Psoas muscle (tissue), 8 donors: ENCODE data around the gene HABP4. TPM values are rescaled to one million over a fixed set of nuclear protein-coding genes. Genes with fewer than 3 reads are reported as not detected.

Experiments
- ATAC-seq, 4 donors: fragments of 200-7000 bp; cut with Tn5 transposase; one replicate each; pipeline ENCODE4 v1.9.1; 2020; ENCODE audit warnings: moderate library complexity in 3 of 4, mild to moderate bottlenecking in 2 of 4
- DNase-seq, 2 donors: peaks; one replicate each; pipeline ENCODE4 v3.0.0-alpha.2; 2020
- H3K27ac ChIP-seq: fragments of 200-600 bp; one replicate; pipeline ENCODE4 v1.8.0; 2022
- H3K27me3 ChIP-seq, 3 donors: fragments of 200-600 bp in 1 of 3; one replicate each; pipeline versions ENCODE4 v1.6.1 to v1.8.0; 2013 to 2022; ENCODE audit warnings: low read length in 2 of 3, mild to moderate bottlenecking in 2 of 3, moderate library complexity in 1 of 3; ENCODE audit not compliant: insufficient read depth in 3 of 3
- H3K36me3 ChIP-seq, 2 donors: fragments of 200-600 bp in 1 of 2; one replicate each; pipeline versions ENCODE4 v1.6.1 to v1.8.0; 2013 to 2022; ENCODE audit warnings: low read depth in 1 of 2, mild to moderate bottlenecking in 1 of 2, moderate library complexity in 1 of 2; ENCODE audit not compliant: insufficient read depth in 1 of 2
- H3K4me1 ChIP-seq: fragments of 200-600 bp; one replicate; pipeline ENCODE4 v1.8.0; 2022
- H3K4me3 ChIP-seq: fragments of 200-600 bp; one replicate; pipeline ENCODE4 v1.8.0; 2022; ENCODE audit warnings: mild to moderate bottlenecking
- H3K9me3 ChIP-seq: fragments of 200-600 bp; one replicate; pipeline ENCODE4 v1.8.0; 2022
- WGBS, 3 donors: extraction: QIAGEN DNeasy Blood & Tissue Kit; methylation state at CpG; one replicate each; pipeline versions ENCODE4 v1.1.6 to v1.1.7; 2013; 5-methylcytosine and 5-hydroxymethylcytosine counted together
- intact Hi-C, 2 donors: fragments of 100-400 bp; cut with DNase I; formaldehyde crosslinking; loops; one replicate each; pipeline versions ENCODE4 v1.11.0 to v1.14.2; 2022
- long read RNA-seq, 2 donors: library from polyadenylated mRNA; unstranded; transcript quantifications; one replicate each; pipeline ENCODE4 v2.0.0, GENCODE V29; 2021
- polyA plus RNA-seq, 3 donors: library from polyadenylated mRNA; stranded (reverse); fragments of 200-250 nt; gene quantifications; one replicate each; pipeline ENCODE4 v1.2.3, GENCODE V29; 2013
- total RNA-seq, 4 donors: library from RNA; stranded (reverse); fragmentation: NEBNext Ultra II Directional in 2 of 4; extraction: Animal tissue kit (Norgen Biotek cat#: 25700) in 2 of 4; gene quantifications; one replicate each; pipeline versions ENCODE4 v1.2.1 to v1.2.4, GENCODE V29; 2021 to 2023
- TF ChIP-seq, protein P1 (sequence below): fragments of 200-600 bp; IDR thresholded peaks from one replicate; pipeline ENCODE4 v1.8.0; 2022; ENCODE audit warnings: antibody characterized with exemption
- donor health status: healthy with polysubstance abuse.
- donor health status: DM: no; HTN: no; CAD: no; lungs with moderate emphysema.
- donor health status: Bipolar disorder and iron deficiency.
- donor health status: healthy.
- donor health status: DM: yes; HTN: yes; CAD: no.
- donor health status: DM: no; HTN: no; CAD: no.
- donor health status: DM: no; HTN: no; CAD: no.
- donor health status: DM: yes; HTN: yes; CAD: no.

The HABP4 gene, protein sequence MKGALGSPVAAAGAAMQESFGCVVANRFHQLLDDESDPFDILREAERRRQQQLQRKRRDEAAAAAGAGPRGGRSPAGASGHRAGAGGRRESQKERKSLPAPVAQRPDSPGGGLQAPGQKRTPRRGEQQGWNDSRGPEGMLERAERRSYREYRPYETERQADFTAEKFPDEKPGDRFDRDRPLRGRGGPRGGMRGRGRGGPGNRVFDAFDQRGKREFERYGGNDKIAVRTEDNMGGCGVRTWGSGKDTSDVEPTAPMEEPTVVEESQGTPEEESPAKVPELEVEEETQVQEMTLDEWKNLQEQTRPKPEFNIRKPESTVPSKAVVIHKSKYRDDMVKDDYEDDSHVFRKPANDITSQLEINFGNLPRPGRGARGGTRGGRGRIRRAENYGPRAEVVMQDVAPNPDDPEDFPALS
- total RNA-seq (10 to 100 TPM in 2 of 4 donors, 1 to 10 TPM in 2; 6.4 to 14.4 (median 10.0) TPM), polyA plus RNA-seq (10 to 100 TPM in 1 of 3 donors, 1 to 10 TPM in 2; 8.7 to 13.6 (median 9.3) TPM)
- long read RNA-seq, donor 1, transcript HABP4-201 (8 exons, 2,615 nt) = major isoform, 23 of 28 reads
- long read RNA-seq, donor 1, partial matches to known transcripts = 0 of 28 reads
- long read RNA-seq, donor 1, other reads (novel, unspliced or antisense) = 5 of 28 reads
- long read RNA-seq, donor 2, transcript HABP4-201 (8 exons, 2,615 nt) = major isoform, 33 of 39 reads
- long read RNA-seq, donor 2, partial matches to known transcripts = 0 of 39 reads
- long read RNA-seq, donor 2, other reads (novel, unspliced or antisense) = 6 of 39 reads

DNA sequence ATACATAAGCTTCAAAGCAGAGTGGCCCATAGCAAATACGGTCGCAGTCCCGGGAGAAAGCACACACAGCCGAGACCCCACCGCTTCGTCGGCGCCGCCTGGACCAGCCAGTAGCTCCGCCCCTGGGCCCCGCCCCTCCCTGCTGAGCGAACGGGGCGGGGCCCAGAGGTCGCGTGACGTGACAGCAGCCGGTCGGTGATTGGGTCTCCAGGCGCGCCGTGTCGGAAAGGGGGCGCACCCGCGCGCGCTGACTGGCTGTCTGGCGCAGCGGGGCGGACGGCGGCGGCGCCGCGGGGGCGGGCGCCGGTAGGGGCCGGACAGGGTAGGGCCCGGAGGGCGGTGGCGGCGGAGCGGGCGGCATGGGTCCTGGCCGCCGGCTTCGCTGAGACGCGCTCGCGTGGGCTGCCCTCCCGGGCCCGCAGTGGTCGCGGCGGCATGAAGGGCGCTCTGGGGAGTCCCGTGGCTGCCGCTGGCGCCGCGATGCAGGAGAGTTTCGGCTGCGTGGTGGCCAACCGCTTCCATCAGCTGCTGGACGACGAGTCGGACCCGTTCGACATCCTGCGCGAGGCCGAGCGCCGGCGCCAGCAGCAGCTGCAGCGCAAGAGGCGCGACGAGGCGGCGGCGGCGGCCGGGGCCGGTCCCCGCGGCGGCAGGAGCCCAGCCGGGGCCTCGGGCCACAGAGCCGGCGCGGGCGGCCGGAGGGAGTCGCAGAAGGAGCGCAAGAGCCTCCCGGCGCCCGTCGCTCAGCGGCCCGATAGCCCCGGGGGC lies at the start of gene HABP4:
Gene HABP4 (plus strand): TSS at position 325 of the 768 bp plus-strand sequence. CDS start 111 bp downstream, at position 436.
- TF ChIP-seq, protein P1, sequence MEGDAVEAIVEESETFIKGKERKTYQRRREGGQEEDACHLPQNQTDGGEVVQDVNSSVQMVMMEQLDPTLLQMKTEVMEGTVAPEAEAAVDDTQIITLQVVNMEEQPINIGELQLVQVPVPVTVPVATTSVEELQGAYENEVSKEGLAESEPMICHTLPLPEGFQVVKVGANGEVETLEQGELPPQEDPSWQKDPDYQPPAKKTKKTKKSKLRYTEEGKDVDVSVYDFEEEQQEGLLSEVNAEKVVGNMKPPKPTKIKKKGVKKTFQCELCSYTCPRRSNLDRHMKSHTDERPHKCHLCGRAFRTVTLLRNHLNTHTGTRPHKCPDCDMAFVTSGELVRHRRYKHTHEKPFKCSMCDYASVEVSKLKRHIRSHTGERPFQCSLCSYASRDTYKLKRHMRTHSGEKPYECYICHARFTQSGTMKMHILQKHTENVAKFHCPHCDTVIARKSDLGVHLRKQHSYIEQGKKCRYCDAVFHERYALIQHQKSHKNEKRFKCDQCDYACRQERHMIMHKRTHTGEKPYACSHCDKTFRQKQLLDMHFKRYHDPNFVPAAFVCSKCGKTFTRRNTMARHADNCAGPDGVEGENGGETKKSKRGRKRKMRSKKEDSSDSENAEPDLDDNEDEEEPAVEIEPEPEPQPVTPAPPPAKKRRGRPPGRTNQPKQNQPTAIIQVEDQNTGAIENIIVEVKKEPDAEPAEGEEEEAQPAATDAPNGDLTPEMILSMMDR = no peak
- peak within 1 kb of the TSS; percentile 84 for H3K27ac ChIP-seq
- no peaks in the 10 kb centered on the region for H3K9me3 ChIP-seq
- peak within 1 kb of the TSS; percentile 90 for H3K4me3 ChIP-seq
- no peaks in the 10 kb centered on the region for H3K27me3 ChIP-seq
- peak; percentile 99 to 100 (median 100) for ATAC-seq
- H3K4me1 ChIP-seq = no peaks in the 10 kb centered on the region
- 0 to 1% (median 0%) methylated on average over 60 to 108 of the region's 108 CpGs for whole genome bisulfite sequencing, 3 donors
- intact Hi-C loops = no loop called here
- no peaks in the 10 kb centered on the region for H3K36me3 ChIP-seq
- DNase-seq = peak; percentile 97 to 98

DNA sequence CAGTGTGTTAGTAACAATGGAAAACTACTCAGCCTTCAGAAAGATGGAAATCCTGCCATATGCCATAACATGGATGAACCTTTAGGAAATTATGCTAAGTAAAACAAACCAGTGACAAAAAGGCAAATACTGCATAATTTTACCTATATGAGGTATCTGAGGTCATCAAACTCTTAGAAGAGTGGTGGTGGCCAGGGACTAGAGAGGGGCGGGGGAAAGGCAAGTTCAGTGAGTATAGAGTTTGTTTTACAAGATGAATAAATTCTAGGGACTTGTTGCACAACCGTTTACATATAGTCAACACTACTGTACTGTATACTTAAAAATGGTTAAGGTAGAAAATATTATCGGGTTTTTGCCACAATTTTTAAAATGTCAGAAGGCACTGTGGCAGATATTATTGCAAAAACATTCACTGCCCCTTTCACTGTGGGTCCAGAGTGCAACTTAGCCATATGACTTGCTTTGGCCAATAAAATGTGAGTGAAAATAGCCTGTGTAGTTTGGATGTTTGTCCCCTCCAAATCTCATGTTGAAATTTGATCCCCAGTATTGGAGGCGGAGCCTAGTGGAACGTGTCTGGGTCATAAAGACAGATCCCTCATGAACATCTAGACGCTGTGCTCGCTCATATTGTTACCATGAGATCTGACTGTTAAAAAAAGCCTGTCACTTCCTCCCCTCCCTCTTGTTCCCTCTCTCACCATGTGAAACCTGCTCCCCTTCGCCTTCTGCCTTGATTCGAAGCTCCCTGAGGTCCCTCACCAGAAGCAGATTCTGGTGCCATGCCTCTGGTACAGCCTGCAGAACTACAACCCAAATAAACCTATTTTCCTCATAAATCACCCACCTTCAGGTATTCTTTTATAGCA lies 41.3 kb upstream of the HABP4 start:
- intact Hi-C loops = no loop called here
- Histone ChIP-seq H3K36me3 (no peaks in the 10 kb centered on the region), H3K9me3 (no peaks in the 10 kb centered on the region), H3K4me3 (no peak overlapping the region), H3K27ac (no peak overlapping the region), H3K4me1 (no peaks in the 10 kb centered on the region), H3K27me3 (no peaks in the 10 kb centered on the region)
- no peak for DNase-seq
- ATAC-seq = no peak
- TF ChIP-seq, protein P1 = no peak
- 75 to 81% (median 75%) methylated on average over 9 of the region's 9 CpGs for WGBS, 3 donors

DNA sequence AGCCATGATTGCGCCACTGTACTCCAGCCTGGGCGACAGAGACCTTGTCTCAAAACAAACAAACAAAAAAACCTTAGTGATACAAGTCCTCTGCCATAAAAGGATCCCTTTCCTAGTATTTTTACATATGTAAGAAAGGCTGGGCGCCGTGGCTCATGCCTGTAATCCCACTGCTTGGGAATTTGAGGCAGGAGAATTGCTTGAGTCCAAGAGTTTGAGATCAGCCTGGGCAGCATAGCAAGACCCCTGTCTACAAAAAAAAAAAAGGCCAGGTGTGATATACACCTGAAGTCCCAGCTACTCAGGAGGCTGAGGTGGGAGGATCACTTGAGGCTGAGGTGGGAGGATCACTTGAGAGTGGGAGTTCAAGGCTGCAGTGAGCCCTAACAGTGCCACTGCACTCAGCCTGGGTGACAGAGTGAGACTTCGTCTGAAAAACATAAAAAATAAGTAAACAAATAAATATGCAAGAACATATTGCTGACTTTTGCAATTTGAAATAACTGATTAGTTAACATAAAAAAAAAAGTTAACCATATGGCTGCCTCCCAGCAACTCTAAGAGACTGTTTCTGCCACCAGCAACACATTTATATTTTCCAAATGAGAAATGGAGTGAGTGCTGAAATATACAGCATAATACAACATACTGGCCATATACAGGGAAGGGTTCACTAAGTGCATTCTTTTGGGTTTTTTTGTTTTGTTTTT lies 38.7 kb upstream of the HABP4 start:
- Histone ChIP-seq H3K27ac (no peak overlapping the region), H3K36me3 (no peaks in the 10 kb centered on the region), H3K27me3 (no peaks in the 10 kb centered on the region), H3K4me3 (no peak overlapping the region), H3K9me3 (no peaks in the 10 kb centered on the region), H3K4me1 (no peaks in the 10 kb centered on the region)
- no peak for DNase-seq
- no peak for ATAC-seq
- 88 to 96% (median 91%) methylated on average over 5 of the region's 5 CpGs for WGBS, 3 donors
- intact Hi-C loops = loop anchor here in 1 of 2 donors (5.0 kb wide), 1 partner anchor 84 kb away; no protein-coding TSS in a partner anchor
- TF ChIP-seq, protein P1 = no peak
